OCI-LY1 (cell line): ENCODE measurements around the gene MCM7.

Source experiments
- EZH2 ChIP-seq: fragments of 200-600 bp; sonication (generic), shearing (Covaris generic); IDR thresholded peaks from 2 replicates; pipeline ENCODE4 v1.8.0; 2017; ENCODE audit warnings: borderline replicate concordance, mixed run types, mild to moderate bottlenecking, antibody characterized with exemption, low read length, moderate library complexity, mixed read lengths
- TF ChIP-seq, protein P1 (sequence below): fragments of 200-600 bp; sonication (generic), shearing (Covaris generic); IDR thresholded peaks from 2 replicates; pipeline ENCODE4 v1.5.1; 2017; ENCODE audit warnings: mild to moderate bottlenecking, antibody characterized with exemption, low read length, moderate library complexity, mixed read lengths

- TF ChIP-seq, protein P1, sequence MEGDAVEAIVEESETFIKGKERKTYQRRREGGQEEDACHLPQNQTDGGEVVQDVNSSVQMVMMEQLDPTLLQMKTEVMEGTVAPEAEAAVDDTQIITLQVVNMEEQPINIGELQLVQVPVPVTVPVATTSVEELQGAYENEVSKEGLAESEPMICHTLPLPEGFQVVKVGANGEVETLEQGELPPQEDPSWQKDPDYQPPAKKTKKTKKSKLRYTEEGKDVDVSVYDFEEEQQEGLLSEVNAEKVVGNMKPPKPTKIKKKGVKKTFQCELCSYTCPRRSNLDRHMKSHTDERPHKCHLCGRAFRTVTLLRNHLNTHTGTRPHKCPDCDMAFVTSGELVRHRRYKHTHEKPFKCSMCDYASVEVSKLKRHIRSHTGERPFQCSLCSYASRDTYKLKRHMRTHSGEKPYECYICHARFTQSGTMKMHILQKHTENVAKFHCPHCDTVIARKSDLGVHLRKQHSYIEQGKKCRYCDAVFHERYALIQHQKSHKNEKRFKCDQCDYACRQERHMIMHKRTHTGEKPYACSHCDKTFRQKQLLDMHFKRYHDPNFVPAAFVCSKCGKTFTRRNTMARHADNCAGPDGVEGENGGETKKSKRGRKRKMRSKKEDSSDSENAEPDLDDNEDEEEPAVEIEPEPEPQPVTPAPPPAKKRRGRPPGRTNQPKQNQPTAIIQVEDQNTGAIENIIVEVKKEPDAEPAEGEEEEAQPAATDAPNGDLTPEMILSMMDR: no peak
- no peak for TF ChIP-seq EZH2
Measured at GRCh38 chr7:100093054-100093453, 8.1 kb downstream of the MCM7 start.
